Measurements from ENCODE around the gene RNF126.
"Not testable (repeated sequence)": the region's sequence is repeated elsewhere in the genome, so short reads cannot be mapped to it uniquely, and the experiment has no call there.

Gene RNF126

GRCh38 chr19:685454-685931 lies 22.5 kb upstream of the RNF126 start:
- no peak for DNase-seq

DNA sequence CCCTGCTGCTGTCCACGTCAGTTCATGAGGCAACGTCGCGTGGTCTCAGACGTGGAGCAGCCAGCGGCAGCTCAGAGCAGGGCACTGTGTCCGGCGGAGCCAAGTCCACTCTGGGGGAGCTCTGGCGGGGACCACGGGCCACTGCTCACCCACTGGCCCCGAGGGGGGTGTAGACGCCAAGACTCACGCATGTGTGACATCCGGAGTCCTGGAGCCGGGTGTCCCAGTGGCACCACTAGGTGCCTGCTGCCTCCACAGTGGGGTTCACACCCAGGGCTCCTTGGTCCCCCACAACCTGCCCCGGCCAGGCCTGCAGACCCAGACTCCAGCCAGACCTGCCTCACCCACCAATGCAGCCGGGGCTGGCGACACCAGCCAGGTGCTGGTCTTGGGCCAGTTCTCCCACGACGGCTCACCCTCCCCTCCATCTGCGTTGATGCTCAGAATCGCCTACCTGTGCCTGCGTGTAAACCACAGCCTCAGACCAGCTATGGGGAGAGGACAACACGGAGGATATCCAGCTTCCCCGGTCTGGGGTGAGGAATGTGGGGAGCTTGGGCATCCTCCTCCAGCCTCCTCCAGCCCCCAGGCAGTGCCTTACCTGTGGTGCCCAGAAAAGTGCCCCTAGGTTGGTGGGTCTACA lies 19.8 kb upstream of the RNF126 start:
- DNase-seq: no peak

GRCh38 chr19:681029-682019 lies 18.3 kb upstream of the RNF126 start:
- no peak for DNase-seq

GRCh38 chr19:680287-681028 lies 17.4 kb upstream of the RNF126 start:
- DNase-seq: peak; percentile 92

GRCh38 chr19:679418-680286 lies 16.6 kb upstream of the RNF126 start:
- peak; percentile 82 for DNase-seq

- DNase-seq: no peak
Observed at GRCh38 chr19:678791-679388, 15.9 kb upstream of the RNF126 start.

DNA sequence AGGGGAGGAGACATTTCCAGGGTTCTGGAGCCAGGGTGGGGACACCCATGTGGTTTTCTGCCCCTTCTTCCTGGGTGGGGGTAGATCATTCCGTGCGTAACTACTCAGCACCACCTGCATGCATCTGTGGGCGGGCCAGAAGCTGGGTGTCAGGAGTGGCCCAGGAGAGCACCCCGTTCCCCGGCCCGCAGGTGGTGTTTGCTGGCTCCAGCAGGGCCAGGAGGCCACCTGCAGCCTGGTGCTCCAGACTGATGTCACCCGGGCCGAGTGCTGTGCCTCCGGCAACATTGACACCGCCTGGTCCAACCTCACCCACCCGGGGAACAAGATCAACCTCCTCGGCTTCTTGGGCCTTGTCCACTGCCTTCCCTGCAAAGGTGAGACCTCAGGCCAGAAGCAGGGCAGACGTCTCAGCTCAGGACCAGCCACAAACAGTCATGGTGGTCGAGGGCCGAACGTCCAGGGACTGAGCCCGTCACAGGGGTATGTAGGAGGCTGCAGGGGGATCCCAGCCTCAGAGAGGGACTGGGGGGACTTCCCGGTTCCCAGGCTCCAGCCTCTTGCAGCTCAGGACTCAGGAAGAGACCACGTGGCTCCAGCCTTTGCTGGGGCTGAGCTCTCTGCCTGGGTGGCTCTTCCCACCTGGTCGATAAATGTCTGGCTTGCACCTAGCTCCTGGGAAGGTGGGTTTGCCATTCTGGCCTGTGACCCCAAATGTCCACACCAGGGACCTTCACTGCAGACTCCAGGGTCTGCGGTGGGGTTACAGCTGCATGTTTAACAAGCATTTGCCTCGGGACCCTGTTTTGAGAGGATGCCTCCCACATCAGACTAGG lies 14.8 kb upstream of the RNF126 start:
- DNase-seq: peak; percentile 88

DNA sequence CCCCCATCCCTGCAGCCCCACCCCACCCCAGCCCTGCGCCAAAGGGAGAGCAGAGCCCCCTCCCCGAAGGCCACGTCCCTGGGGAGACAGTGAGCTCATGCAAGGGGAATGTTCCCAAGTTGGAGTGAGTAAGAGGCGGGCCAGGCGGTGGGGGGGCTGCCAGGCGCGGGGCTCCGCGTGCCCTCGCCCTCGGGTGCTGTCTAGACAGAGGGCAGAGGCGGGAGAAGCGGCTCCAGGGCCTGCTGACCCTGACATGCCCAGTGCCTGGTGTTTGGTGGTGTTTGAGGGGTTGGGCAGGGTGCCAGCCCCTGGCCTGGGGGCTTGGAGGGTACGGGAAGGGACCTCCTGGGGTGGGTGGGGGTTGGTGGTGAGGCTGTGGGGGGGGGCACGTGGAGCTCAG lies 14.2 kb upstream of the RNF126 start:
- peak; percentile 92 for DNase-seq

DNA sequence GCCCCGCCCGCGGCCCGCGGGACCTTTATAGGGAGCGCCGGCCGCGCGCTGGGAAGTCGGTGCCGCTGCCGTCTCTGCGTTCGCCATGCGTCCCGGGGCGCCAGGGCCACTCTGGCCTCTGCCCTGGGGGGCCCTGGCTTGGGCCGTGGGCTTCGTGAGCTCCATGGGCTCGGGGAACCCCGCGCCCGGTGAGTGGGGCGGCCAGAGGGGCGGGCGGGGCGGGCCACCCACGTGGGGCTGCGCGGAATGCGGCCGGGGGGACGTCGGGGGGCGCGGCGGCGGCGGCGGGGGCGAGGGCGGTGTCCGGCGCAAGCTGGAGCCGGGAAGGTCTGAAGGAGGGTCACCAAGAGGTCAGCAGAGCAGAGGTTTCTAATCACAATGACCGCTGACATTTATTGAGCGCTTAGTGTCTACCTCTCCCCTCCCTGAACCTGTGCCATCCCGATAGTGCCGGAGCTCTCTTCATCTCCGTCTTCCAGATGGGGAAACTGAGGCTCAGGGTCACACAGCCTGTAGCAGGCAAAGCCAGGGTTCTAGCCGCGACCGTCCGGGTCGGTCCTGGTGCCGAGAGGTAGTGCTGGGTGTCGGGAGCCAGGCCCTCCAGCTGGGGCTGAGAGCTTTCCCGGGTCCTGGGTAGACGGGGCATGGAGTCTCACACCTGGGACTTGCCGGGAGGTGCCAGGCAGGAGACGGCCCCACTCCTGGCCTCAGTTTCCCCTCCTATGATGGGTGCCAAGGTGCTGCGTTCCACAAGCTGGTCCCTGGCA lies 13.5 kb upstream of the RNF126 start, which contains the start of gene FSTL3:
Gene FSTL3 (plus strand): TSS at position 54 of the 767 bp plus-strand sequence. CDS start 32 bp downstream, at position 86.
- peak; percentile 59 for DNase-seq

- no peak for DNase-seq
Observed at GRCh38 chr19:676007-676338, 13.0 kb upstream of the RNF126 start.

- no peak for DNase-seq
Observed at GRCh38 chr19:674282-675151, 11.5 kb upstream of the RNF126 start.

DNA sequence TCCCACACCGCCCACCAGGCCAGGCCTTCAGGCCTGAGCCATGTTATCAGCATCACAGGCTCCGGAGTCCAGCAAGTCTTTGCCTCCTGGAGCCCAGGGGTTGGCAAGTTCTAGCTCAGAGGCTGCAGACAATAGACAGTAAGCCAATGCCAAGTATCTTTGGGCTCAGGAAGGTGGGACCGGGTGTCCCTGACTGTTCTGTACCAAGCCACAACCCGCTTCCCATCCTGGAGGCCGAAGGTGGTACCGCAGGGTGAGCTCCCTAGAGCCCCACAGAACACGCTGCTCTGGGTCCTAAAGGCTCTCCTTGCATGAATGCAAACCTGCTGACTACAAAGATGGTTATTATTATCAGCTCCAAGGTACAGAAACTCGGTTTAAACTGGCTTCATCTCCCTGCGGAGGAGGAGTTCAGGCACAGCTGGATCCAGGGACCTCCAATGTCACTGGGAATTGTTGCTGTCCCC lies 7.6 kb upstream of the RNF126 start:
- no peak for DNase-seq

DNA sequence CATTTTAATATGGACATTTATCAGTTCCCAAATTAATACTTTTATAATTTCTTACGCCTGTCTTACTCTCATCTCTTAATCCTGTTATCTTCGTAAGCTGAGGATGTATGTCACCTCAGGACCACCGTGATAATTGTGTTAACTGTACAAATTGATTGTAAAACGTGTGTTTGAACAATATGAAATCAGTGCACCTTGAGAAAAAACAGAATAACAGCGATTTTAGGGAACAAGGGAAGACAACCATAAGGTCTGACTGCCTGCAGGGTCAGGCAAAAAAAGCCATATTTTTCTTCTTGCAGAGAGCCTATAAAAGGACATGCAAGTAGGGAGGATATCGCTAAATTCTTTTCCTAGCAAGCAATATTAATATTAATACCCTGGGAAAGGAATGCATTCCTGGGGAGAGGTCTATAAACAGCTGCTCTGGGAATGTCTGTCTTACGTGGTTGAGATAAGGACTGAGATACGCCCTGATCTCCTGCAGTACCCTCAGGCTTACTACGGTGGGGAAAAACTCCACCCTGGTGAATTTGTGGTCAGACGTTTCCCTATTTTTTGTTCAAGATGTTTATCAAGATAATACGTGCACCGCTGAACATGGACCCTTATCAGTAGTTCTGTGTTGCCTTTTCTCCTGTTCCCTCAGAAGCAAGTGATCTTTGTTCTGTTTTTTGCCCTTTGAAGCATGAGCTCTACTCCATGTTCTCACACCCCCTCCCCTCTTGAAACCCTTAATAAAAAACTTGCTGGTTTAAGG lies 5.8 kb upstream of the RNF126 start:
- DNase-seq: peak; percentile 77

DNA sequence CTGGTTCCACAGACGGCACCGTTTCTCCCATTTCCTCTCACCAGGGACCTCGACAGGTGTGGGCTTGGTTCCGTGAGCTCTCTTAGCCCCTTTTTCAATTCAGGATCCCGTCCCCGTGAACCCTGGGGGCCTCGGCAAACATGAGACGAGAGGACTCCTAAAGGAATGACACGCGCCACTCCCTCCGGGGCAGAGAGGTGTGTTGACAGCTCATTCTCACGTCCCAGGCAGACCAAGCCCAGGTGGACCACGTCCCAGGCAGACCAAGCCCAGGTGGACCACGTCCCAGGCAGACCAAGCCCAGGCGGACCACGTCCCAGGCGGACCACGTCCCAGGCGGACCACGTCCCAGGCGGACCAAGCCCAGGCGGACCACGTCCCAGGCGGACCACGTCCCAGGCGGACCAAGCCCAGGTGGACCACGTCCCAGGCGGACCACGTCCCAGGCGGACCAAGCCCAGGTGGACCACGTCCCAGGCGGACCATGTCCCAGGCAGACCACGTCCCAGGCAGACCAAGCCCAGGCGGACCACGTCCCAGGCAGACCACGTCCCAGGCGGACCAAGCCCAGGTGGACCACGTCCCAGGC lies 4.1 kb upstream of the RNF126 start:
- DNase-seq: not testable (repeated sequence)

- peak; percentile 48 for DNase-seq
Observed at GRCh38 chr19:664913-665443, 2.0 kb upstream of the RNF126 start.

- no peak for DNase-seq
Observed at GRCh38 chr19:663682-664117, 686 bp upstream of the RNF126 start.

Measured in NCI-H226 (cell line).